GM18870 (cell line): ENCODE results near the gene DUSP19.
"Not testable (repeated sequence)": the region's sequence is repeated elsewhere in the genome, so short reads cannot be mapped to it uniquely, and the experiment has no call there.

Experiments
- ATAC-seq: cut with Tn5 transposase; IDR thresholded peaks from one replicate; pipeline ENCODE4 v1.9.1; 2021; ENCODE audit warnings: moderate library complexity; ENCODE audit not compliant: unreplicated experiment

Gene DUSP19, protein sequence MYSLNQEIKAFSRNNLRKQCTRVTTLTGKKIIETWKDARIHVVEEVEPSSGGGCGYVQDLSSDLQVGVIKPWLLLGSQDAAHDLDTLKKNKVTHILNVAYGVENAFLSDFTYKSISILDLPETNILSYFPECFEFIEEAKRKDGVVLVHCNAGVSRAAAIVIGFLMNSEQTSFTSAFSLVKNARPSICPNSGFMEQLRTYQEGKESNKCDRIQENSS

DNA sequence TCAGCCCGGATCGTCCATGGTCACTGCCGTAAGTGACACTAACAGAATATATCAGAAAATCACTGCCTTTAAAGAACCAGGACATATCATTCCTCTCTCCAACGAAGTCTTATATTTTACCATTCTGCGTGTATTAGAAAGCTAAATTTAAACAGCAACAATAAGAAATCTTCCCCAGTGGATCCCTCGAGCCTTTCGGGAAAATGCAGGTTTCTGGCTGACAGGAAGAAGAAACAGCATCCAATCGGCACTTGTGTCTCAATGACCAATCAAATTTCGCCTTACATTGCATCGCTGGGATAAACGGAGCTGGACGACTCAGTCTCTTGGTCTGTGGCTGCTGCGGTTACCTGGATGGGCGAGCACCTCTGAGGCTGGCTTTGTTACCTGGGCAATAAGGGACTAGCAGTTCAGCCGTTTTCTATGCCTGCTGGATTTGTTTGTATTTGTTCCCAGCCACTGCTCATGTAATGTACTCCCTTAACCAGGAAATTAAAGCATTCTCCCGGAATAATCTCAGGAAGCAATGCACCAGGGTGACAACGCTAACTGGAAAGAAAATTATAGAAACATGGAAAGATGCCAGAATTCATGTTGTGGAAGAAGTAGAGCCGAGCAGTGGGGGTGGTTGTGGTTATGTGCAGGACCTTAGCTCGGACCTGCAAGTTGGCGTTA, at the start of gene DUSP19:
TSS of gene DUSP19 (plus strand) at position 284 of the 675 bp plus-strand sequence. CDS start at position 471, 187 bp downstream.
- ATAC-seq: peak; percentile 86

DNA sequence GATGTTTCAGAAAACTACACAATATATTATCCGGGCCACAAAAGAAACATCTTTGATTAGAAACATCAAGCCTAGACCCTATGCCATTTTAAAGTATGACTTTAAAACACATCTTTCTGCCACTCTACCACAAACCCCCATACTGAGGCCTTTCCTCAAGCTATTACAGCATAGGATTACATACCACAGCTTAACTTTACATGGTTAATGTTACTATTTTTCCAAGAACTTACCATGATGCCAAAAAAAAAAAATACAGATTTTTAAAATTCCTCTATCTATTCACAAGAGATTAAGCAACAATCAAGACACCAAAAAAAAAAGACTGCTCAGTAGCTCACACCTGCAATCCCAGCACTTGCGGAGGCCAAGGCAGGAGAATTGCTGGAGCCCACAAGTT, 49.3 kb upstream of the DUSP19 start:
- no peak for ATAC-seq

DNA sequence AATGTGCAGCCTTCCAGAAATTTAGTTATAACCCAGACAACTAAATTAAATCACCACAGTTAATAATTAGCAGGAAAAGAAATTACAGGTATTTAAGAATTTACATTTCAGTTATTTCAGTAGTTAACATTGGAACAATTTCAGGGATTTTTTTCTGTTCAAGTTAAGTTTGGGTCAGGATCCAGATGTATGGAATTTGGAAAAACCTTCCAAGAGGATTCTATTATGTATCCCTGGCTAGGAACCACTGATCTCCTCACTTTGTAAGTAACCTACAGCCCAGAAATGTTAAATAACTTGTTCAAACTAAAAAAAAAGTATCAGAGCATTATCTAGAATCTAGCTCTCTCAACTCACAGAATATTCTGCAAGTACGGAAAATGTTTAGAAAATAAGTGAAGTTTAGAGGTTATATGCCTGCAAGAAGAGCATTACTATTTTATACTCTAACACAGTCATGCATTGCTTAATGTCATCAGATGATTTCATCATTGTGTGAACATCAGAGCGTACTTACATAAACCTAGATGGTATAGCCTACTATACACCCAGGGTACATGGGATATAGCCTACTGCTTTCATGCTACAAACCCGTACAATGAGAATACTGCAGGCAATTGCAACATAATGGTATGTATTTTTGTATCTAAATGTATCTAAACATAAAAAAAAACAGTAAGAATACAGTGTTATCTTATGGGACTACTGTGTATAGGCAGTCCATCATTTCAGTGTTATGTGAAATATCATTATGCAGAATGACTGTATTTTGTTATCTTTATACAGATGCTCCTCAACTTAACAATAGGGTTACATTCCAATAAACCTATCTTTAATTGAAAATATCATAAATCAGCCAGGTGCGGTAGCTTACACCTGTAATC, 46.4 kb upstream of the DUSP19 start:
- no peak for ATAC-seq

DNA sequence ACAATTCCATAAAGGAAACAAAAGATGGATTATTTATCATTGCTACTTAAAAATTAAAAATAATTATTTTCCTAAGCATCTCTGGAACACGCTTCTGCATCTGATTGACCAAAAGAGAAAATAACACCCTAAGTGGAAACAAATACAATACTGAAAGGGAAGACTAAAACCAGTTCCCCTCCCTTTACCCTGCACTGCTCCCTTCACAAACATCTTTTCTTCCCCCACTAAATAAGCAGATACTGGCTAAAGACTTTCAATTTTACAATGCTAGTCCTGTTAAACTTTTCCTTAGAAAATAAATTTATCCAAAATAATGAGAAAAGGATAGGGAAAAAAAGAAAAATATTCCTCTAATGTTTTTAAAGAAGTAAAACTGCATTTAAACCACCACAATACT, 44.6 kb upstream of the DUSP19 start:
- no peak for ATAC-seq

DNA sequence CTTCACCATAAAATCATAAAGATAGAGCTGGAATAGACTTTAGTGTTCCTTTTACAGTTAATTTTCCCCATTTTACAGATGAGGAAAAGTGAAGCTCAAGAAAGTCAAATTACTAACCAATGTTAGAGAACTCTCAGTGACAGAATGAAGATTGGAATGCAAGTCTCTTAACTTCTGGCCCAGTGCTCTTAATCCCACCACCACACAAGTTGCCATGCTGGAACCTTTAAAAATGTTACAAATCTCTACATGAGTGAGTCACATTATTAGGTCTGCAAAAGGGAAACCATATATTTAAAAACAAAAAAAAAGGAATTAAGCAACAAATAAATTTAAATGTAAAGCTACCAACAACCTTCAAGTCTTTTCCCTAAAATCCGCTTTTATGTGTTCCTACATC, 43.7 kb upstream of the DUSP19 start:
- ATAC-seq: no peak

DNA sequence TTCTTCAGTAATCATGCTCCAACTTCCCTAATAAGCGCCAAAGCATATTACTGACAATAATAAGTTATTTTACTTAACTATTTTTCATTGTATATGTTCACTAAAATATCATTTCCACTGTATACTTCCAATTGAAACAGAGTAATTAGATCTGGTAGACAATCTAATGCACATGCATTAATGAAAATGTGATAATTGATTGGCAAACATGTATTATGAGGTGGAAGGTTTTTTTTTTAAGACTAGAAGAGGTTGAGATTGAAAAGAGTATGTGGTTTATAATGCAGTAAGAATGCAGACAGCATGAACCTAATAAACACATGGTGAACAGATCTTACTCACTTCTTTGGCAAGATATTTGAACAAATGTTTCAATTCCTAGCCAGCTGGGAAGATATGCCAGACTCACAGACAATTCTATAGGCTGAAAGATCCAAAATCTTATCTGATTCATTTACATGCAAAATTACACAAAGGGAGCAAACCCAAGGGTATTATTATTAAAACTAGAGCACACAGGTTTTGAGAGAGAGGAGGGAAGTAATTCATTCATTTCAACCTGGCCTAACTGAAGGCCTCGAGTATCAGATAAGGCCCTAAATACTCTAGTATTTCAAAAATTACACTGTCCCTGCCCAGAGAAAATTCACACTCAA, 43.1 kb upstream of the DUSP19 start:
- no peak for ATAC-seq

DNA sequence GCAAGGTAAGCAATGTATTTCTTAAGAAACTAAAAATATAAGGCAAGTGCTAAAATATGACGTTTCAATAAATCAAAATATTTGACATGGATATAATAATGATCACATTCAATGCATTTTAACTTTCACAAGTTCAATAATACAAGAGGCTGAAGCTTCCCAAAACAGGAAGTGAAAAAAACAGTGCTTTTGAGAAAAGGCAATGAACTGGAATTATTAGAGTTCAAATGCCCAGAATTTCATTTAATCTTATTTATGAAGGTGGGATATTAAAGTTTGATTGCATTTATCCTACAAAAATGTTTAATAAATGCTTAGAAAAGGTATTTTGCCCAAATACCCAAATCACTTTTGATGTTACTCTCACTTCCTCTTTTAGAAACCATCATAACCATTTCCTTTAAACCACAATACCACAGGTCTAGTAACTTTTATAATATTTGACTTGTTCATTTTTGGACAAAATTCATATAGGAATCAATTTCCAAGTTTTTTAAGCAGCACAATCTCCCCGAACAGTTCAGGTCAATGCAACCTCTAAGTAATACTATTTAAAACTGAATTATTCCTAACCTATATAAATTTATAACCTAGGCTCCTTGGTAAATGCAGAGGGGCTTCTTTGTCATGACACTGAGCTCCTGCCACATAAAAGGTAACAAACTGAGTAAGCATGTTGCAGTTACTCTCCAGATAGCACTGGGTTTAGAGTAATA, 42.4 kb upstream of the DUSP19 start:
- peak; percentile 72 for ATAC-seq

DNA sequence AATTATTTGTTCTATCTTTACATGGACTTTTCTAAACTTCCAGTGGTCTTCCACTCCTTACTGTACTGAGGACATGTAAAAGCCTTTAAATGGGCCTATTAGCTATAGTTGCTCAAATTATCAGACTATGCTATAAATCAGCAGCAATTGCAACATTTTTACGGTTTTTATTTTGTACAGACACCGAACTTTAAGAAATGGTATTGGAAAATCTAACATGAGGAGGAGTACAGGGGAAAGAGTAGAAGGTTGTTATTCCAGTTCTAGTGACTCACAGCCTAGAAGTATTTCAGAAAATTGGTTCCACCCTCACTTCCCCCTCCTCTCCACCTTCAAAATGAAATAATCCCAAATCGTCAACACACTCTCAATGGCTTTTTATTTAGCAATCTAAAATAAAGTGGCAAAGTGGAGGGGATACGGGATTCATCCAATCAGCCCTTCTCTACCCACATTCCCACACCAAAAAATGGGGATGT, 41.4 kb upstream of the DUSP19 start:
- no peak for ATAC-seq

DNA sequence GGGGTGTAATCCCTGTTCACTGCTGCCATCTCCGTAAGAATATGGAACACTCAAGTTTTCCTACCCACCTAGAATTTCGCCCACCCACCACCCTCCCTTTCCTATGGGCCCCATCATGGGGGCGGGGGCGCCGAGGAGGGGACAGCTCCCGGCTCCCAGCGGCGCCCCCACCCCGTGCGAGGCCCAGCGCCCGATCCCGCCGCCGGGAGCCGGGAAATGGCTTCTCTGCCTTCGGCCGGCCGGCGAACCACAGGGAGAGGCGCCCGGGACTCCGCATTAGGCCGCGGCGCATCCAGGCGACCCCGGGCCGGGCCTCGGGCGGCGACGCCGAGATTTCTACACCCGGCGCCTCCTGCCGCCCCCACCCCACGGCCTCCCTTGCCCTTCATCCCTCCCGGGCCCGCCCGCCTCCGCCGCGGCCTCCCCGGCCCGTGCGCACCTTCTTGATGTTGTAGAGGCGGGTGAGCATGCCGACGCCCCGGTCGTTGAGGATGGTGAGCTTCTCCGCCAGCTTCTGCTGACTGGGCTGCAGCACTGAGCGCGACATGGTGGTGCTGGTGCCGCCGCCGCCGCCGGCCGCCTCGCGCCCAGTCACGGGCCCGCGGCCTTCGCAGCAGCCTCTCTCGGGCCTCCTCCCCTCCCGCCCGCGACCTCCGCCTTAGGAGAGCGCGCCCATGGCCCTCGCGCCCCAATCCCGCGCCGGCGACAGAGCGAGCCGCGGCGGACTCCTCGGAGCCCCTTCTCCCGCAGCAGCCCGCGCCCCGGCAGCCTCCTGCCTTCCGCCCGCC, 40.8 kb upstream of the DUSP19 start:
- ATAC-seq: peak; percentile 11

DNA sequence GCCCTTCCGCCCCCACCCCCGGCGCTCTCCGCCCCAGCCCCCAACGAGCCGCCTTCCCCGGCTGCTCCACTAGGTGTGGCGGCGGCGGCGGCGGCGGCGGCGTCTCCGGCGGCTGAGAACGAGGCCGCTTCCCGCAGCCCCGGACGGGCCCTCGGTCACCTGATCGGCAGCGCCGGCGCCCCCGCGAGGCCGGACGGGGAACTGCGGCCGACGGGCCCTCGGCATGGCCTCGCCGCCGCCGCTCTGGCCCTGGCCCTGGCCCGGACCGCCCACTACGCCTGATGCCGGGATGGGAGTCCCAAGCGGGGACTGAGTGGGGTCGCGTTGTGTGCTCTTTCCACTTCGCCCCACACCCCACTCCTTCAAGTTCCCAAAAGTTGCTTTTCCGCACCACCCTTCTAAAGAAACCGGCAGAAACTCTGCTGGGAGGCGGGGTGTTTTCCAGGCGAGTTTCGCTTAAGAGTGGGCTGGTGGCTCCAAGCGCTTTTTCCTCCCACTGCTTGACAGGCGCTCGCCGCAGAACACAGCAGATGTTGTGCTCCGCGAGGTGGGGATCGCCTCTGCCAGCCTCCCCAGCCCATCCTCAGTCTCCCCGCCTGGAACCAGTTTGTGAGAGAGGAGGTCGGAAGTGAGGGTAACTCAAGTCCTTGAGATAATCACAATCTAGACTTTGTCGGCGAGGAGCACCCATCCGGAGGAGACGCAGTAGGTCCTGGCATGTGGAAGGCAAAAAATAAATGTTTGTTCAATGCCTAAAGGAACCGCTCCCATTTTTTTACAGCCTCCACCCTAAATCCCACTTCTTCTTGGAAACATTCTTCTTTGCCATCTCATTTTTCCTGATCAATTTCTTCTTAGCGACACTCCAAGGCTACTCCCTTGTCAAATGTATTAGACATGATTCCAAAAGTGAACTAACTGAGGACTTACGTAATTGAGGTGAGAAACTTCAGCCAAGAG, 39.9 kb upstream of the DUSP19 start, which contains the start of gene NCKAP1:
TSS of gene NCKAP1 (minus strand) at position 117 of the 960 bp plus-strand sequence. CDS start 358 bp downstream, outside the sequence.
- ATAC-seq: peak; percentile 38

DNA sequence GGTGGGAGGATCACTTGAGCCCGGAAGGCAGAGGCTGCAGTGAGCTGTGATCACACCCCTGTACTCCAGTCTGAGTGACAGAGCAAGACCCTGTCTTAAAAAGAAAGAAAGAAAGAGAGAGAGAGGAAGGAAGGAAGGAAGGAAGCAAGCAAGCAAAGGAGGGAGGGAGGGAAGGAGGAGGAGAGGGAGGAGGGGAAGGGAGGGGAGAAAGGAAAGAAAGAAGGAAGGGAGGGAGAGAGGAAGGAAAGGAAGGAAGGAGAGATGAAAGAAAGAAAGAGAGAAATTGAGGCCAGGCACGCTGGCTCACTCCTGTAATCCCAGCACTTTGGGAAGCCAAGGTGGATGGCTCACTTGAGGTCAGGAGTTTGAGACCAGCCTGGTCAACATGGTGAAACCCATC, 37.9 kb upstream of the DUSP19 start:
- ATAC-seq: no peak

DNA sequence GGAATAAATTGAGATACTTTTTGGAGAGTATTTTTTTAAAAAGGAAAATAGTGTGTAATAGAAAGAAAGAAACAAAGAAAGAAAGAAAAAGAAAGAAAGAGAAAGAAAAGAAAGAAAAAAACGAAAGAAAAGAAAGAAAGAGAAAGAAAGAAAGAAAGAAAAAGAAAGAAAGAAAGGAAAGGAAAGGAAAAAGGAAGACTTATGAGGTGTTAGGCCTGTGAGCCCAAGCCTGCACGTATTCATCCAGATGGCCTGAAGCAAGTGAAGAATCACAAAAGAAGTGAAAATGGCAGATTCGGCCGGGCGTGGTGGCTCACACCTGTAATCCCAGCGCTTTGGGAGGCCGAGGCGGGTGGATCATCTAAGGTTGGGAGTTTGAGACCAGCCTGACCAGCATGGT, 35.0 kb upstream of the DUSP19 start:
- ATAC-seq: not testable (repeated sequence)

DNA sequence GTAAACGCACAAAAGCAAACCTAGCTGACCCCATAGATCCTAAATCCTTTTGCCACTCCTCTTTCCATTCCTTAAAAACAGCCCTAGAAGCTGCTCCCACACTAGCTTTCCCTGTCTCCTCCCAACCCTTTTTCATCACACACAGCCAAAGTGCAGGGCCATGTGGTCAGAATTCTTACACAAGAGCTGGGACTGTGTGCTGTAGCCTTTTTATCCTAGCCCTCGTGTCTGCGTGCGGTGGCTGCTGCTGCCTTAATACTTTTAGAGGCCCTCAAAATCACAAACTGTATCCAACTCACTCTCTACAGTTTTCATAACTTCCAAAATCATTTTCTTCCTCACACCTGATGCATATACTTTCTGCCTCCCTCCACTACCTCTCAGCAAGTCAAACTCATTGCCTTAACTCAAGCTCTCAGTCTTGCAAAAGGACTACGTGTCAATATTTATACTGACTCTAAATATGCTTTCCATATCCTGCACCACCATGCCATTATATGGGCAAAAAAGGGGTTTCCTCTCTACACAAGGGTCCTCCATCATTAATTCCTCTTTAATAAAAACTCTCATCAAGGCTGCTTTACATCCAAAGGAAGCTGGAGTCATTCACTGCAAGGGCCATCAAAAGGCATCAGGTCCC, 30.9 kb upstream of the DUSP19 start:
- ATAC-seq: not testable (repeated sequence)

DNA sequence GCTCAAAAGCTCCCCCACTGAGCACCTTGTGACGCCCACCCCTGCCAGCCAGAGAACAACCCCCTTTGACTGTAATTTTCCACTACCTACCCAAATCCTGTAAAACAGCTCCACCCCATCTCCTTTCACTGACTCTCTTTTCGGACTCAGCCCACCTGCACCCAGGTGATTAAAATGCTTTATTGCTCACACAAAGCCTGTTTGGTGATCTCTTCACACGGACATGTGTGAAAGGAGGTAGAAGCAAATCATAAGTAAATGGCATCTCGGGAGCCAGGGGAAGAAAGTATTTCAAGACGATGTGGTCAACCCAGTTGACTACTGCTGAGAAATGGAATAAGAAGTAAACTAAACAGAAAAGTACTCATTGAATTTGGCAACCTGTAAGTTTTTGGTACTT, 29.1 kb upstream of the DUSP19 start:
- ATAC-seq: no peak

DNA sequence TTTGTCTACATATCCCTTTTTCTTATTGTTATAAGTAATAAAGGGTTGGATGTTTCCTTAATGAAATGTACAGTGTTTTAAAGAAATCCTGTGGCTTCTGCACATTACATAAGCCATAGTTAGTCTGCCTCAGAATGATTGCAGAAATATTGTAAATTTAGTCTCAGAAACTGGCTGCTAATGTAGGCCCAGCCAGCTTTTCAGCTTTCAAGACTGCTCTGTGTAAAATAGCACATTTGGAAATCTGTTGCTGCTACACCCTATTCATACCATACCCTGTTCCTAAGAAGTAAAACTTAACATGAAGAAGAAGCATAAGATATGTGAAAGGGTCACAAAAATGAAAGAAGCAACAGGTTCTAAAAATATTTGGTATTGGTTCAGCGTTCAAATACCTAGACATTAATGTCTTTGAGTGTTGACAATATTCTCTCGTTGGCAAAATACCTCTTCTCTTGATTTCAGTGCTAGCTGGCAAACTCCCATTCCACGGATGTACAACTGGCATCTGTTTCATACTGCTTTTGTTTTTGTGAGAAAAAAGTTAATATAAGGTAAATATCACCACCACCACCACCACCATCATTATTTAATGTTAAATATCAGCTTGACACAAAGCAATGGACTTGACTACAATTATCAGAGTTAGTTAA, 21.1 kb upstream of the DUSP19 start:
- peak; percentile 37 for ATAC-seq

DNA sequence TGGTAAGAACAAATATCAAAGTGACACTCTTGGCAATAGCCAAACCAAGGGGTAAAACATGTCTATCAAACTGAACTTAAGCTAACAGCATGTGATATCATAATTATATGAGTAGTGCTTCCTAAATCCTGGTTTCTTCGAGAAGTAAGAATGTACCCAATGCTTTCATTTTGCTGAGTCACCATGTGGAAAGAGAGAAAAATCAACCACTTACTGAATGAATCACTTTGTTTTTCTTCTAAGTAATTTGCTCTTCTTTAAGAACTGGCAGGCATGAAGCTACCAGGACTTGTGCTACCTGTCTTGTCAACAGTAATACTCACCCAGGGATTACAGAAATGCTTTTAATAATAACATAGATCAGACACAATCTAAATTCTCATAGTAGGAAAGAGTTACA, 19.0 kb upstream of the DUSP19 start:
- no peak for ATAC-seq

DNA sequence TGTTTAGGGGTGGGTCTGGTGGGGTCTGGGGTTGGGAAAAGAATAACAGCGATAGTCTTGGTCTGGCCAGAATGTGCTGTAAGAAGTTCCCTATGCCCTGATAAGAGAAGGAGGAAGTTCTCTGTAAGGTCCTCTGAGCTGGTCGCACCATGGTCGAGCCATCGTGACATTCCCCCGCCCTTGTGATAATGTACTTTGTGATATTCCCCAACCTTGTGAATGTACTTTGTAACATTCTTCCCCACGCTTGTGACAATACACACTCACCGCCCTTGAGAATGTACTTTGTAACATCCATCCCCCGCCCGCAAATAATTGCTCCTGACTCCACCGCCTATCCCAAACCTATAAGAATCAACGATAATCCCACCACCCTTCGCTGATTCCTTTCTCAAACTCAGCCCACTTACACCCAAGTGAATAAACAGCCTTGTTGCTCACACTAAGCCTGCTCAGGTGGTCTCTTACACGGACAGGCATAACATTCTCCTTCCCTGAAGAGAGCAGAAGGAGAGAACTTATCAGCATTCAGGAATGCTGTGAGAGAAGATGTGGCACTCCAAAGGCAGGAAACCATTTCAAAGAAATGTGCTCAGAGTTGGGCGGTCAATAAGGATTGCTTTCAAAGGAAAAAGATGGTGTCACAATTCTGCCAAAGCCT, 17.8 kb upstream of the DUSP19 start:
- no peak for ATAC-seq
